Effector memory CD8-positive, alpha-beta T cell (primary cell): ENCODE results near the gene C1orf210.

Source experiments
- ATAC-seq: fragments of 150-1000 bp; cut with Tn5 transposase; replicated peaks from 2 replicates; pipeline ENCODE4 v1.10.0; 2021; ENCODE audit warnings: mild to moderate bottlenecking, moderate library complexity
- DNase-seq, 3 experiments: peaks; one replicate each; pipeline ENCODE4 v3.0.0; 2021
- H3K27ac Mint-ChIP-seq, 2 donors: one replicate each; pipeline ENCODE4 v1.8.0; 2022; ENCODE audit warnings: mild to moderate bottlenecking in 2 of 2, mixed read lengths in 2 of 2, moderate library complexity in 2 of 2
- H3K27me3 Mint-ChIP-seq, 2 donors: one replicate each; pipeline ENCODE4 v1.8.0; 2022; ENCODE audit warnings: mixed read lengths in 2 of 2
- H3K36me3 Mint-ChIP-seq: one replicate; pipeline ENCODE4 v1.8.0; 2022; ENCODE audit warnings: mild to moderate bottlenecking, moderate library complexity, mixed read lengths; ENCODE audit not compliant: insufficient read depth
- H3K4me1 Mint-ChIP-seq, 2 donors: one replicate each; pipeline ENCODE4 v1.8.0; 2022; ENCODE audit warnings: low read depth in 2 of 2, mixed read lengths in 2 of 2
- H3K4me3 Mint-ChIP-seq, 2 donors: one replicate each; pipeline ENCODE4 v1.8.0; 2022; ENCODE audit warnings: mild to moderate bottlenecking in 2 of 2, mixed read lengths in 2 of 2, moderate library complexity in 2 of 2
- H3K9me3 Mint-ChIP-seq, 2 donors: one replicate each; pipeline ENCODE4 v1.8.0; 2022; ENCODE audit warnings: mixed read lengths in 2 of 2
- total RNA-seq, 9 experiments: gene quantifications; one replicate each; lab custom pipeline; 2026; lab: John Stamatoyannopoulos, UW

The C1orf210 gene
- total RNA-seq, result 0 to 0.13 (median 0) reads per million in 9 experiments

DNA sequence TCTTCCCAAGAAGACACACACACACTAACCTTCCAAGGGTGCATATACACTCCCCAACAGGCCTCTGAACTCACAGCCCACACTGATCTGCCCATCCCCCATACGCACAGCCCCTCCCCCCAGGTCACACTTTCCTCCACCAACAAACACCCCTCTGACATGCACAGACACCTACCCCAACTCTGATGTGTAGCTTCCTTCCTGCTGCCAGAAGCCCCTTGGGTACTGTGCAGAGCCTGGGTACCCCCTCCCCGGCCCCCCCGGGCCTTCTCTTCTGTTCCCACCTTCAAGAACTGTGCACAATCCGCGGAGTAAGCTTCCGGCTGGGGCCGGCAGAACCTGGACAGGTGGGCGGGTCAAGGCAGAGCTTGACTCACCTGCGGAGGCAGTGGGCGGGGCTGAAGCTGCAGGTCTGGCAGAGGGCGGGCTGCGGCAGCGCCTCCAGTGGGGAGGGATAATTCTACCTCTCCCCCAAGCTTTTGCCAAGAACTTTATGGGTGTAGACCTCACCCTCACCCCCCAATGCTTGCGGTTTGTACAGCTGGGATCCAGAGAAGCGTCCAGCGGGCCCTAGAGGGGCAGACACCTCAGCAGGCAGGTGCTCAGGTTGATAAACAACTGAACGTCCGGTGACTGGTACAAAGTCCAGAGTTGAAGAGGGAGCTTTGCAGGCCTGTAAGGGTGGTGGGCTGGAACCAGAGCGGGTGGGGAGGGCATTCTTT, at the start of gene C1orf210:
Gene C1orf210, minus strand, starts transcription at position 313 of the 722 bp plus-strand sequence. CDS start 2,311 bp downstream, outside the sequence.
- no peaks in the 10 kb centered on the region for H3K9me3 Mint-ChIP-seq
- H3K36me3 Mint-ChIP-seq, result no peaks in the 10 kb centered on the region
- no peak for ATAC-seq
- H3K27me3 Mint-ChIP-seq, result peaks cover 9 to 18% of the 10 kb centered on the region in 2 donors
- no peak for DNase-seq
- no peak within 1 kb of the TSS for H3K4me3 Mint-ChIP-seq
- H3K27ac Mint-ChIP-seq, result no peak within 1 kb of the TSS
- H3K4me1 Mint-ChIP-seq, result peaks cover 0 to 4% of the 10 kb centered on the region in 2 donors

DNA sequence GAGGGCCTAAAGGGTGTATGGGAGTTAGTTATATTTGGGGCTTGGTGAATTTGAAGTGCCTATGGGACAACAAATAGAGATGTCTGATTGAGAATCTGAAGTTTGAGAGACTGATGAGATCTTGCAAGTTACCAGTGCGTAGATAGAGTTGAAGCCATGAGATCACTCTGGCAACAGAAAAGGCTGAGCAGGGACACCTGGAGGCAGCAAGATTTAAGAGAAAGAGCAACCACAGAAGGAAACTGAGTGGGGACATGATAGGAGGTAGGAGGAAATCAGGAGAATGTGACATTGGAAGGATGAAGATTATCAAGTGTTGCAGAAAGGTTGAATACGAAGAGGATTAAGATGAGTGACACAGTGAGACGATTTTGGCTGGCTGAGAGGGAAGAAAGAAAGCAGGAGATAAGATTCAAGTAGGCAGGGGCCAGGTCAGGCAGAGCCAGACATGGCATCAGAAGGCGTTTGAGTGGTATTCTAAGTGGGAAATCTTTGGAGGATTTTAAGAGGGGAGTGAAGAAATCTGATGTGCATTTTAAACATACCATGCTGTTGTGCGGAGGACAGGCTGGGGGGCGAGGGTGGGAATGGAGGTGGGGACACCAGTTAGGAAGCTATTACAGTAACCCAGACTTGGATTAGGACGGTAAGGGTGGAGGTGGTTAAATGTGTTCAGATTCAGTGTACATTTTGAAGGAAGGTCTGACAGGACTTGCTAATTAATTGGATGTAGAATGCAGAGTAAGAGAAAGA, 49.2 kb upstream of the C1orf210 start:
- Mint-ChIP-seq H3K9me3 (no peaks in the 10 kb centered on the region), H3K27me3 (no peaks in the 10 kb centered on the region), H3K36me3 (no peaks in the 10 kb centered on the region), H3K27ac (no peak overlapping the region), H3K4me3 (no peak overlapping the region), H3K4me1 (no peaks in the 10 kb centered on the region)
- ATAC-seq (no peak), DNase-seq (no peak)

DNA sequence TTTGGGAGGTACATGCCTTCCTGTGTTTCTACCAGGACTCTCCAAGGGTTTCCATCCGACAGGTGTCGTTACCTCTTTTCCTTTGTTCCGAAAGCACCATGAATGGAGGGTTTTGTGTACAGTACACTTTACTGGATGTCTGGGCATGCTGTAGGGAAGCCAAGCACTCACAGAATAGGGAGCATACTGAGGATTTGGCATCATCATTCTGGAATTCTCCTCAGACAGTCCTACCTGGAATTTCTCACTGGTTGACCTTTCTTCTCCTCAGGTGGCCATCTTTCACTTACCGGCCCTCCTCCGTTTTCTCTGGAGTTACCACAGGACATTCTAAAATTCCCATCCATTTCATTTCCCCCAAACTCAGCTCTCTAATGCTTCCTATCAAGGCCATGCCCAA, 46.3 kb upstream of the C1orf210 start:
- DNase-seq (no peak), ATAC-seq (no peak)
- Mint-ChIP-seq H3K27ac (no peak overlapping the region), H3K9me3 (peaks cover 0 to 3% of the 10 kb centered on the region in 2 donors), H3K4me3 (no peak overlapping the region), H3K4me1 (no peaks in the 10 kb centered on the region), H3K27me3 (no peaks in the 10 kb centered on the region), H3K36me3 (no peaks in the 10 kb centered on the region)

DNA sequence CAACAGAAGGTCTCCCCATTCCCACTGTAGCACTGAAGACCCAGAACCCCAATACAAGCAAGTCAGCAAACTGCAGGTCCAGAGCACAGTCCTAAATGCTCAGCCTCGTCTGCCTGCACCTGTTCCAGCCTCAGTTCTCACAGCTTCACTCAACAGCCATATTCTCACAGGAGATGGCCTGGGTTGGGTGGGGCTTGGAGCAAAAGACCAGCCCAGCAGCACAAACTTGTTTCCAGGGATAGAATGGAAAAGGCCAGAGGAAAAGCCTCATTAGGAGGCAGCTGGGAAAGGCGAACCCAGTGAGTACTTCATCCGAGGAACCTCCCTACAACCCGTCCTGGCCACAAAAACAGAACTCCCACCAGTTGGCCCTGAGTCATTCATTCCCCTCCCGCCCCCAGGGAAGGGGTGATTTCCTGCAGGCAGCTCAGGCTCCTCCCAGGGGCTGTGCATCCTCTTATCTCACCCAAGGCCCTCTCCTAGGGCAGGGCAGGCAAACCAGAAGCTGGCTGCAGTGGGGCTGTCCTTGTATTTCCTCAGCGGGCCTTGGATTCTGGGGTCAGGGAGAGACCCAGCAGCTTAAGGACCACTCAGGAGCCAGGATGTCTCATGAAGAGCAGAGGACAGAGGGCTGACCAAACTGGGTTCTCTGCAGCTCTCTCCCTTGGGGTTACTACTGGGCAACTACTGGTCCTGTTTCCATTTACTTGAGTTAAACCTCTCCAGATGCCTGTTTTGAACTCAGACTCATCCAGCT, 44.8 kb upstream of the C1orf210 start:
- Mint-ChIP-seq H3K27ac (no peak overlapping the region), H3K4me3 (no peak overlapping the region), H3K36me3 (no peaks in the 10 kb centered on the region), H3K27me3 (no peaks in the 10 kb centered on the region), H3K9me3 (peaks cover 0 to 3% of the 10 kb centered on the region in 2 donors), H3K4me1 (no peaks in the 10 kb centered on the region)
- no peak for DNase-seq
- ATAC-seq, result no peak

DNA sequence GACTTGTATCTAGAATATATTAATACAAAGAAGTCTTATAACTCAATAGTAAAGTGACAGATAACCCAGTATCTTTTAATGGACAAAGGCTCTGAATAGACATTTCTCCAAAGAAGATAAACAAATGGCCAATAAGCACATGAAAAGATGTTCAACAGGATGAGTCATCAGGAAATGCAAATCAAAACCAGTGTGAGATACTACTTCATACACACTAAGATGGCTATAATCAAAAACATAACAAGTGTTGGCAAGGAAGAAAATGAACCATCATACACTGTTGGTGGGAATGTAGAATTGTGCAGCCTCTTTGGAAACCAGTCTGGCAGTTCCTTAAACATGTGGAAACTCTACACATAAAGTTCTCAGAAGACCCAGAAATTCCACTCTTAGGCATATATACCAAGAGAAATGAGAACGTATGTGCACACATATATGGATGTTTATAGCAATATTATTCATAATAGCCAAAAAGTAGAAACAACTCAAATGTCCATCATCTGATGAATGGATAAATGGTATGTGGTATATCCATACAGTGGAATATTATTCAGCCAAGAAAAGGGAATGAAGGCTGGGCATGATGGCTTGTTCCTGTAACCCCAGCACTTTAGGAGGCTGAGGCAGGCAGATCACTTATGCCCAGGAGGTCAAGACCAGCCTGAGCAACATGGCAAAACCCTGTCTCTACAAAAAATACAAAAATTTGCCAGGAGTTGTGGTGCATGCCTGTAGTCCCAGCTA, 42.3 kb upstream of the C1orf210 start:
- H3K27ac Mint-ChIP-seq, result no peak overlapping the region

DNA sequence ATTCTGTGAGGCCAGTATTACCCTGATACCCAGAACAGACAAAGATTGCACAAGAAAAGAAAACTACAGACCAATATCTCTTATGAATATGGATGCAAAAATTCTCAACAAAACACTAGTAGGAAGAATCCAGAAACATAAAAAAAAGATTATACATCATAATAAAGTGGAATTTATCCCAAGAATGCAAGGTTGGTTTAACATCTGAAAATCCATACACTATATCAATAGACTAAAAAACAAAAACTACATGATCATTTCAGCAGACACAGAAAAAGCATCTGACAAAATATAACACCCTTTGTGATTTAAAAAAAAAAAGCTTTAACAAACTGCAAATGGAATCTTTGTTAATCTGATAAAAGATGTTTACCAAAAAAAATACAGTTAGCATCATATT, 40.0 kb upstream of the C1orf210 start:
- Mint-ChIP-seq H3K36me3 (no peaks in the 10 kb centered on the region), H3K4me1 (peaks cover 0 to 2% of the 10 kb centered on the region in 2 donors), H3K4me3 (no peak overlapping the region), H3K9me3 (peaks cover 0 to 7% of the 10 kb centered on the region in 2 donors), H3K27ac (no peak overlapping the region), H3K27me3 (no peaks in the 10 kb centered on the region)
- DNase-seq (no peak), ATAC-seq (no peak)

More for the DNA sequence above, 42.3 kb upstream of the C1orf210 start:
- Mint-ChIP-seq H3K9me3 (peaks cover 0 to 7% of the 10 kb centered on the region in 2 donors), H3K27me3 (no peaks in the 10 kb centered on the region), H3K4me1 (peaks cover 0 to 2% of the 10 kb centered on the region in 2 donors), H3K4me3 (no peak overlapping the region), H3K36me3 (no peaks in the 10 kb centered on the region)
- no peak for ATAC-seq
- DNase-seq, result no peak

DNA sequence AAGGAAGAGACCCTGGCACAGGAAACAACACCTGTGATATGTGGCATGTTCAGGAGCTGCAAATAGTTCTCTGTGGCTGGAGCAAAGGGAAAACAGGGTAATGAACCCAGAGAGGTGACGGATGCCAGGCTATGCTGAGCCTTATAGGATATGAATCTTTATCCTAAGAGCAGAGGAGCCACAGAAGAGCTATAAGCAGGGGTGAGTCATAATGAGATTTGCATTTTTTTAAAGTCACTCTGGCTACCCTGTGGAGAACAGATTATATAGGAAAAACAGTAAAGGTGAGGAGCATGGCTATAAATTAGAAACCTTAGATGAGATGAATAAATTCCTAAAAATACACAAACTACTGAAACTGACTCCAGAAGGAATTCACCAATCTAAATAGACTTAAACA, 39.4 kb upstream of the C1orf210 start:
- peaks cover 0 to 2% of the 10 kb centered on the region in 2 donors for H3K4me1 Mint-ChIP-seq
- H3K27me3 Mint-ChIP-seq, result no peaks in the 10 kb centered on the region
- no peak overlapping the region for H3K27ac Mint-ChIP-seq
- no peaks in the 10 kb centered on the region for H3K36me3 Mint-ChIP-seq
- H3K4me3 Mint-ChIP-seq, result no peak overlapping the region
- ATAC-seq (no peak), DNase-seq (no peak)
- H3K9me3 Mint-ChIP-seq, result peaks cover 0 to 7% of the 10 kb centered on the region in 2 donors

DNA sequence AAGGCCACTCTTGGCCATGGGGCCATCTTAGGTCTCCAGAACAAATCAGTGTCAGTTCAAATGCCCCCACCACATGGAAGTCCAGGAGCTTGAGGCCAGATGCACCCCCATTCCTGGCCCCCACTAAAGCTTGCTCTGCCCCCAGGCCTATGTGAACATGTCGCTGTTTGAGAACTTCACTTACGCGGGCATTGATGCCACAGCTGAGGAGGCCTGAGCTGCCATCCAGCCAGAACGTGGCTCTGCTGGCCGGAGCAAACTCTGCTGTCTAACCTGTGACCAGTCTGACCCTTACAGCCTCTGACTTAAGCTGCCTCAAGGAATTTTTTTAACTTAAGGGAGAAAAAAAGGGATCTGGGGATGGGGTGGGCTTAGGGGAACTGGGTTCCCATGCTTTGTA, 37.1 kb upstream of the C1orf210 start:
- Mint-ChIP-seq H3K4me3 (no peak overlapping the region), H3K9me3 (peaks cover 0 to 5% of the 10 kb centered on the region in 2 donors), H3K4me1 (peaks cover 0 to 2% of the 10 kb centered on the region in 2 donors), H3K27me3 (peaks cover 0 to 7% of the 10 kb centered on the region in 2 donors), H3K36me3 (no peaks in the 10 kb centered on the region), H3K27ac (no peak overlapping the region)
- ATAC-seq (no peak), DNase-seq (no peak)

DNA sequence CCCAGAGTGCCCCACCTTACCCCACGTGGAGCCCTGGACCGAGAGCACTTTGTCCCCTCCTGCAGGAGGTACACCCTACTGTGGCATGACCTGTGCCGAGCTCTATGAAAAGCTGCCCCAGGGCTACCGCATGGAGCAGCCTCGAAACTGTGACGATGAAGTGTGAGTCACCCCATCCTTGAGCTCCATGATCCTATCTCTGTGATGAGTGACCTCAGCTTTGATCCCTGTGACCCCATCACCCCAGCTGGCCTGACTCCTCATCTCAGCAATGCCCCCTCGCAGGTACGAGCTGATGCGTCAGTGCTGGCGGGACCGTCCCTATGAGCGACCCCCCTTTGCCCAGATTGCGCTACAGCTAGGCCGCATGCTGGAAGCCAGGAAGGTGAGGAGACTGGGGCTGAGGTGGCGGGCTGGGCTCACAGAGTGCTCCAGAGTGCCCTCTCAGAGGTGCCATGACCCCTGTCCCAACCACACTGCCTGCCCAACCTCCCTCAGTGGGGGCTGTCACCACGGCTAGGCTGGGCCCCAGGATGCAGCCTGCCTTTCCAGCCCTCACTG, 36.0 kb upstream of the C1orf210 start:
- peaks cover 0 to 5% of the 10 kb centered on the region in 2 donors for H3K9me3 Mint-ChIP-seq
- no peaks in the 10 kb centered on the region for H3K36me3 Mint-ChIP-seq
- H3K27me3 Mint-ChIP-seq, result peaks cover 0 to 11% of the 10 kb centered on the region in 2 donors
- H3K27ac Mint-ChIP-seq, result no peak overlapping the region
- ATAC-seq, result no peak
- no peak for DNase-seq
- peaks cover 0 to 2% of the 10 kb centered on the region in 2 donors for H3K4me1 Mint-ChIP-seq
- no peak overlapping the region for H3K4me3 Mint-ChIP-seq

DNA sequence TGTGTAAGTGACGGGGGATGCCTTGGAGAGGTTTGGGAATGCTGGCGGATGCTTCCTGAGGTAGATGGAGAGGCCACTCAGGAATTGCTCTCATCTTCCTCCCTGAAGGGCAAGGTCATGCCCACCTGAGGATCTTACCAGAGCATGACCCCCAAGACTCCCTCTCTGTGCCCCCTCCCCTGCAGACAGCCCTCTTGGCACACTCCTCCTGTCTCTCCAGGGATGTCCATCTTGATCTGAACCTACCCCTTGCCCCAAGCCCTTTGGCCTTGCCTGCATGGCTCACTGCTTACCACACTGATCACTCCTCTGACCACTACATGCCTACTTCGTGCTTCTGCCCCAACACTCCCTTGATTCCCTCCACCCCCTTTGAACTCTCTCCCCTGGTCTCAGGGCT, 34.4 kb upstream of the C1orf210 start:
- DNase-seq (no peak), ATAC-seq (no peak)
- H3K27me3 Mint-ChIP-seq, result peaks cover 0 to 11% of the 10 kb centered on the region in 2 donors
- peaks cover 0 to 2% of the 10 kb centered on the region in 2 donors for H3K4me1 Mint-ChIP-seq
- peaks cover 0 to 3% of the 10 kb centered on the region in 2 donors for H3K9me3 Mint-ChIP-seq
- H3K36me3 Mint-ChIP-seq, result no peaks in the 10 kb centered on the region
- H3K27ac Mint-ChIP-seq, result no peak overlapping the region
- no peak overlapping the region for H3K4me3 Mint-ChIP-seq

DNA sequence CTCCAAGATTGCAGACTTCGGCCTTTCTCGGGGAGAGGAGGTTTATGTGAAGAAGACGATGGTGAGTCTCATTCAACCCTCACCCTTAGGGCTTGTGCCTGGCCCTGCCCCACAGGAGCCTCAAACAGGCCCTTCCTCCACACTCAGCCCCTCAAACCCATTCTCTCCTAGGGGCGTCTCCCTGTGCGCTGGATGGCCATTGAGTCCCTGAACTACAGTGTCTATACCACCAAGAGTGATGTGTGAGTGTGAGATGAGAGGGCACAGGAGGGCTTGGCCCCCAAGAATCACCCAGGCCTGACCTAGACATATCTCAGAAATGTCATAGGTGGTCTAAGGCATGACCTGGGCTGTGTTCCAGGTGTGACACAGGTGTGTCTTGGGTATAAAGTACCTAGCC, 33.9 kb upstream of the C1orf210 start:
- ATAC-seq (no peak), DNase-seq (no peak)
- Mint-ChIP-seq H3K27me3 (peaks cover 0 to 11% of the 10 kb centered on the region in 2 donors), H3K4me1 (peaks cover 0 to 2% of the 10 kb centered on the region in 2 donors), H3K9me3 (peaks cover 0 to 1% of the 10 kb centered on the region in 2 donors), H3K36me3 (no peaks in the 10 kb centered on the region), H3K27ac (no peak overlapping the region), H3K4me3 (no peak overlapping the region)

DNA sequence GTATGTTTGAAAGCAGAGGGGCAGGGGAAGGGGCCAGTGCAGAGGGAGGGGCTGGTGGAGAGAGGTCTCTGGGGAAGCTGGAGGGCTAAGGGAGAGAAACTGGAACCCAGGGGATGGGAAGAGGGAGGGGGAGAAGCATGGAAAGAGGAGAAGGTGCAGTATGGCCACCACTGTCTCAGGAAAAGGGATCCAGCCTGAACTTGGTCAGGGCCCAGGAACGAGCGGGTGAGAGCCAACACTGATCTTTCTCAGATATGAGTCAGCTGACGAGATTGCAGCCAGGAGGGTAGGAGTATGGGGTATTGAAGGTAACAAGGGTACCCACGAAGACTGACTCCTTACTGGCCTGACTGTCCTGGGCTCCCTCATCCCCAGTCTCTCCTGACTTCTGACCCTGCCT, 33.5 kb upstream of the C1orf210 start:
- Mint-ChIP-seq H3K27me3 (peaks cover 0 to 11% of the 10 kb centered on the region in 2 donors), H3K4me3 (no peak overlapping the region), H3K9me3 (no peaks in the 10 kb centered on the region), H3K36me3 (no peaks in the 10 kb centered on the region), H3K27ac (no peak overlapping the region), H3K4me1 (no peaks in the 10 kb centered on the region)
- ATAC-seq, result no peak
- DNase-seq, result no peak
